ENCODE results near the gene ADAMTS15. TPM values are rescaled to one million over a fixed set of nuclear protein-coding genes. Genes with fewer than 3 reads are reported as not detected.

Gene ADAMTS15
- total and polyA plus RNA-seq, 2 donors (not counting 3 experiments of a cell fraction or from before 2014, with no cell fraction given) = 0.08 TPM; not detected in 1

DNA sequence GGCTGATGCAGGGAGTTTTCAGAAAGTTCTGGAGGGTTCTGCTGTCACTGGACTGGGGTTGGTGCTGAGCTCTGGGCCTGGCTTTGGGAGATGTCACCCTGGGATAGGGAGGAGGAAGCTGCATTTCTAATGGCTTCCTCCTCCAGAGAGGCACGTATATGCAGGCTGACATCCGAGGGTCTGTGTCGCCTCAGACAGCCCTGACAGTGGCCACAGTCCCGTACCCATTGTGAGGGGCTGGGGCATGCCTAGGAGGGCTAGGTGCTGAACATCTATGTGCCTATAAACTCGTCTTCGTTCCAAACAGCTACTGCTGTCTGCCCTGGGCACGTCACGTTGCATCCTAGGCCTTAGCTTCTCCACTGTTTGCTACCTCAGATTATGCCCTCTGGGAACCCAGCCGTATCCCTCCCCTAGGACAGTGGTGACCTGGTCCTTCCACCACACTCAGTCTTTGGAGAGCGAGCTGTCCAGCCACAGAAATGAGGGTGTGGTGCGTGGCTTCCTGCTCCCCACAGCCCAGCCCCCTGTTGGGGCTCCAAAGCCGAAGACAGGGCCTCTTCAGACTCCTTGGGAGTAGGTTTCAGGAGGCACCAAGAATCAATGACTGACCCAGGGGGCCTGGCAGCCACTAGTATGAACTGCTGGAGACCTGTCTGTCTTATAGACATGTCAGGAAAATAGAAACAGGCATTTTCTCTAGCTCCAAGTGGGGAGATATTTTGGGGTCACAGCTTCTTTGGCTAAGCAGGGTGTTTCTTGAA, 26.4 kb downstream of the ADAMTS15 start:
- dilution Hi-C loops (cut with MboI; ENCODE audit: extremely low pct_ligation_motif_present, low sequenced_read_pairs) = no loop called here

More for the DNA sequence above, 26.4 kb downstream of the ADAMTS15 start:
- BruUV-seq (replicated peaks) = no TSS peak
- no peak overlapping the region for H2AFZ ChIP-seq (ENCODE audit: low read depth, low read length)
- H3K9me1 ChIP-seq (replicated peaks; ENCODE audit: control insufficient read depth, extremely low read depth, insufficient read depth, low read length) = no peaks in the 10 kb centered on the region
- intact Hi-C loops (cut with micrococcal nuclease) = no loop called here
- no peaks in the 10 kb centered on the region for H3K79me2 ChIP-seq (ENCODE audit: control insufficient read depth, insufficient read depth, low read length)
- DNase-seq (ENCODE audit: low read depth, low spot score) (no peak), FAIRE-seq (no peak)
- H3K4me3 ChIP-seq (replicated peaks in 1 of 3; ENCODE audit: insufficient read depth in 1 of 3, low read depth in 1 of 3, low read length in 3 of 3) = no peak overlapping the region
- H3K4me1 ChIP-seq (ENCODE audit: control insufficient read depth, extremely low read depth, insufficient read depth, low read length) = peaks cover 14% of the 10 kb centered on the region
- POLR2A ChIA-PET = no interaction called here
- peaks cover 5 to 6% of the 10 kb centered on the region in 2 experiments for H3K27me3 ChIP-seq (ENCODE audit: control insufficient read depth in 2 of 2, insufficient read depth in 2 of 2, low read length in 2 of 2)
- TF ChIP-seq, protein P1, sequence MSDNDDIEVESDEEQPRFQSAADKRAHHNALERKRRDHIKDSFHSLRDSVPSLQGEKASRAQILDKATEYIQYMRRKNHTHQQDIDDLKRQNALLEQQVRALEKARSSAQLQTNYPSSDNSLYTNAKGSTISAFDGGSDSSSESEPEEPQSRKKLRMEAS (IDR thresholded peaks at IDR 0.05; ENCODE audit: insufficient read depth, insufficient read length) = no peak
- TF ChIP-seq, protein P2, sequence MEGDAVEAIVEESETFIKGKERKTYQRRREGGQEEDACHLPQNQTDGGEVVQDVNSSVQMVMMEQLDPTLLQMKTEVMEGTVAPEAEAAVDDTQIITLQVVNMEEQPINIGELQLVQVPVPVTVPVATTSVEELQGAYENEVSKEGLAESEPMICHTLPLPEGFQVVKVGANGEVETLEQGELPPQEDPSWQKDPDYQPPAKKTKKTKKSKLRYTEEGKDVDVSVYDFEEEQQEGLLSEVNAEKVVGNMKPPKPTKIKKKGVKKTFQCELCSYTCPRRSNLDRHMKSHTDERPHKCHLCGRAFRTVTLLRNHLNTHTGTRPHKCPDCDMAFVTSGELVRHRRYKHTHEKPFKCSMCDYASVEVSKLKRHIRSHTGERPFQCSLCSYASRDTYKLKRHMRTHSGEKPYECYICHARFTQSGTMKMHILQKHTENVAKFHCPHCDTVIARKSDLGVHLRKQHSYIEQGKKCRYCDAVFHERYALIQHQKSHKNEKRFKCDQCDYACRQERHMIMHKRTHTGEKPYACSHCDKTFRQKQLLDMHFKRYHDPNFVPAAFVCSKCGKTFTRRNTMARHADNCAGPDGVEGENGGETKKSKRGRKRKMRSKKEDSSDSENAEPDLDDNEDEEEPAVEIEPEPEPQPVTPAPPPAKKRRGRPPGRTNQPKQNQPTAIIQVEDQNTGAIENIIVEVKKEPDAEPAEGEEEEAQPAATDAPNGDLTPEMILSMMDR (IDR thresholded peaks at IDR 0.05; ENCODE audit: extremely low read depth in 1 of 2, insufficient read depth in 1 of 2, low read depth in 1 of 2, low read length in 2 of 2) = no peak
- no peak for TF ChIP-seq GATA2 (IDR thresholded peaks at IDR 0.05; ENCODE audit: insufficient read depth, insufficient read length, low read depth, low read length)
- no peak for TF ChIP-seq POLR2A (IDR thresholded peaks at IDR 0.05; ENCODE audit: low read depth, low read length)
- TF ChIP-seq POLR2AphosphoS5 (IDR thresholded peaks at IDR 0.05; ENCODE audit: insufficient read depth, low read depth, low read length) = no peak
- no peak for TF ChIP-seq EZH2 (IDR thresholded peaks at IDR 0.05; ENCODE audit: borderline replicate concordance, low read depth, low read length, severe bottlenecking)
- no peak for TF ChIP-seq FOS (IDR thresholded peaks at IDR 0.05; ENCODE audit: borderline replicate concordance, insufficient read depth, low read length)
- no peaks in the 10 kb centered on the region for H3K36me3 ChIP-seq (ENCODE audit: control insufficient read depth in 2 of 2, extremely low read depth in 1 of 2, insufficient read depth in 2 of 2, low read length in 2 of 2)
- no peak overlapping the region for H3K9ac ChIP-seq (replicated peaks; ENCODE audit: extremely low read depth, insufficient read depth, low read length)
- no peaks in the 10 kb centered on the region for H3K9me3 ChIP-seq (replicated peaks; ENCODE audit: control insufficient read depth, insufficient read depth, low read length)
- CTCF ChIA-PET = no interaction called here
- no peak overlapping the region for H3K4me2 ChIP-seq (ENCODE audit: insufficient read depth, low read length)
- H4K20me1 ChIP-seq (replicated peaks; ENCODE audit: control insufficient read depth, extremely low read depth, insufficient read depth, low read length) = no peaks in the 10 kb centered on the region
- no peak overlapping the region for H3K27ac ChIP-seq (ENCODE audit: insufficient read depth, low read depth, low read length)

Measured in endothelial cell of umbilical vein (primary cell).